G401.6 (cell line): ENCODE data around the gene ZNF124.

Source experiments
- FAIRE-seq: peaks from 2 replicates; lab custom pipeline; 2012; peaks lifted over from hg19 to GRCh38; lab: Jason Lieb, UNC

Gene ZNF124

DNA sequence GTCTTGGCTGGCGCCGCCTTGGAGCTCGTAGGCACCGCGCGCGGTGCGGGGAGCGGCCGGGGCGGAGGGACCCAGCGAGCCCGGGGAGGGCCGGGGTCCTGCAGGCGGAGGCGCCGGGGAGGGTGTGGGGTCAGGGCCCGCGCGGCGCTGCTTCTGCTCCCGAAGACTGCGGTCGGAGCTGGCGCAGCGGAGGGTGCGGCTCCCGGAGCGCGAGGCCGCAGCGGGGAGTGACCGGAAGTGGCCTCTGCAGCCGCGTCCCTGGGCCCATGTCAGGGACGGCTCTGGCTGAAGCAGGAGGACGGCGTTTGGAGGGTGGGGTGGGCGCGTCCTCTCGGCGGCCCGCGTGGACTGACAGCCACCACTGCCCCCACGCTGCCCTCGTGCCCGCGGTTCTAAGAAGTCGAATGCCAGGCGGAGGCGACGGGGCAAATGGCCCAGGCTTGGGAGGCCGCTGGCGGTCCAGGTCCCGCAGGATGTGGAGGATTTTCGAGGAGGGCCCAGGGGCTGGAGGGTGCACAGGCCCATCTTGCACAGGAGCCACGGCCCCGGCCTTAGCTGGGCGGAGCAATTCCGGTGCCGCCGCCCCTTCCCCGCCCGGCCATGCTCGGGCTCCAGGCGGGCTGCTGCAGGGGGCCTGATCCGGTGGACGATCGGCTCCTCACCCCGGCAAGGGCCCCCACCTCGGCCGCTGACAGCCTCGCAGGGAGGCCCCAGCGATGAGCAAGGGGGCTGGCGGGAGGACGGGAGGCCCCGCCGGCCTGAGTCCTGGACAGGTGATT is 59.9 kb downstream of the ZNF124 start:
- FAIRE-seq = no peak

DNA sequence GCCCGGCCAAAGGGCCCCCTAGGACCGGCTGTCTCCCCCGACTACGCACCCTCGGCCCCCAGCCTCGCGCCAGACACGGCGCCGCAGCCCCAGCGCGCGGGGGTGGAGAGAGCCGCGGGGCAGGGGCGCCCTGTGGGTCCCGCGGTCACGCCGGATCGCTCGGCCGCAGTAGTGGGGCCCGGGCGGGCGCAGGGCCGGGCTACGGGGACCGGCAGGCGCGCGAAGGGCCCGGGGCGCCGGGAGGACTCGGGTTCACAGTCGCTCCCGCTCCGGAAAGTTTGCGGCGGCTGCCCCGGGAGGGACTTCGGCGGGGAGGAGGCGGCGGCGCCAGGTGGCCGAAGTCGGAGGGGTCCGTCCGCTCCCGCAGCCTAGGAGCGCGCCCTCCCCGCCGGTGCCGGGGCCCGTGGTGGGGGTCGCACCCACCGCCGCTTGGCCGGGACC is 60.5 kb downstream of the ZNF124 start:
- FAIRE-seq = no peak

DNA sequence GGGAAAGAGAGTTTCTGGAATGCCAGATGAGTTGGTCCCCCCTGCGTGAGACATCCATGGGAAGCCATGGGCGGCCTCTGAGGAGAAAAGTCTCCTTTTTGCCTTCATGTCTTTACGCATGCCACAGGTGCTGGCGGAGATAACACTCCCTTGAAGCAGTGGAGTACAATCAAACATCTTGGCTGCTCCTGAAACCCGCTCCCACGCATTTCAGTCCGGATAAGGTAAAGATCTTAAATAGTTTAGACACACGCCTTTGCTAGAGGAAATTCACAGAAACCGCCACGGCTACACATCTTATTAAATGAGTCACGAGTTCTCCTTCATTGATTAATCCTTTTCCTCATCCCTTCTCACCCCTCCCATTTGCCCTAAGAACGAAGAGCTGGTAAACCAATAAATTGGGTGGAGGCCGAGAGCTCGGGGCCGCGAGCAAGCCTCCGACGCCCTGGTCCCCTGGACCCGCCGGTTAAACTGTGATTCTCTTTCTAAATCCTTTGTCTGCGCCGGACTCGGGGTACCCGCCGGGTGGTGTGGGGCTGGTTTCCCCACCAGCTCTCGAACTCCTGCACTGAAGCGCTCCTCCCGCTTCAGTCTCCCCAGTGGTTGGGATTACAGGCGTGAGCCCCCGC is 61.1 kb downstream of the ZNF124 start:
- no peak for FAIRE-seq

DNA sequence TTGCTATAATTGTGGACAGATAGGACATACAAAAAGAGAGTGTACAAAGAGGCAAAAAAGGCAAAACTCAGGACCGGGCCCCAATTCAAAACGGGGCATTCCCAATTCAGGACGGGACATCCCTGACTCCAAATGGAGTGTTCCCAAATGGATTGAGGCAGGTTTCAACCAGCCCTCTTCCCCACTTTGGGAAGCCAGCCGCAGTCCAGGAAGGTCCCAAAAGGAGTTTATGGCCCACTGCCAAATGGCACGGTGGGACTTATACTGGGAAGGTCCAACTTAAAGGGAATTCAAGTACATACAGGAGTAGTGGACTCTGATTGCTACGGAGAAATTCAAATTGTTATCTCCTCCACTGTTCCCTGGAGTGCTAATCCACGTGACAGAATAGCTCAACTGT is 64.1 kb downstream of the ZNF124 start:
- FAIRE-seq = no peak

DNA sequence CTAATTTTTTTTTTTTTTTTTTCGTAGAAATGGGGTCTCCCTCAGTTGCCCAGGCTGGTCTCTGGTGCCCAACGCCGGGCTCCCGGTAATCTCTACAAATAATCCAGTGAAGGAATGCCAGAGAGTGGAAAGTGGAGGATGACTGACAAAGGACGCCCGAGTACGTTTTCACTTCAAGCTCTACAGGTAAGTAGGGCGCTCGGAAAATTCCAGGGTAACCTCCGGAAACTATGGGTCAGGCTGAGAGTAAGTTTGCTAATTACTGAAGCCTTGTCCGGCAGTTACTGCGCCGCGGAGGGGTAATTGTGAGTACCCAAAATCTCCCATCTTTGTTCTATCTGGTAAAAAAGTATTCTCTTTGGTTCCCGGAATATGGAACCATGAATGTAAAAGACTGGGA is 65.9 kb downstream of the ZNF124 start:
- FAIRE-seq = no peak
